MM.1S (cell line): Measurements from ENCODE around the gene PNPLA2.

Experiments used
- DNase-seq: peaks from one replicate; pipeline ENCODE4 v3.0.0-alpha.2; 2015
- H2AFZ ChIP-seq: fragments of 300-600 bp; sonication (generic); 2 replicates; pipeline ENCODE4 v1.6.0; 2016; ENCODE audit warnings: antibody characterized with exemption, low read length
- H3F3A ChIP-seq: fragments of 300-600 bp; sonication (generic); 2 replicates; pipeline ENCODE4 v1.6.1; 2016; ENCODE audit warnings: mild to moderate bottlenecking, antibody characterized with exemption, low read length, moderate library complexity, mixed read lengths; ENCODE audit not compliant: insufficient read depth
- H3K27ac ChIP-seq: fragments of 300-600 bp; sonication (generic); 2 replicates; pipeline ENCODE4 v1.5.1; 2016; ENCODE audit warnings: mild to moderate bottlenecking, low read length
- H3K27me3 ChIP-seq: fragments of 300-600 bp; sonication (generic); replicated peaks from 2 replicates; pipeline ENCODE4 v1.6.0; 2016; ENCODE audit warnings: low read length; ENCODE audit not compliant: insufficient read depth
- H3K36me3 ChIP-seq: fragments of 300-600 bp; sonication (generic); replicated peaks from 2 replicates; pipeline ENCODE4 v1.6.1; 2016; ENCODE audit warnings: mild to moderate bottlenecking, low read length, mixed read lengths; ENCODE audit not compliant: insufficient read depth
- H3K4me1 ChIP-seq: fragments of 300-600 bp; sonication (generic); 2 replicates; pipeline ENCODE4 v1.6.1; 2016; ENCODE audit warnings: low read length, mixed read lengths
- H3K4me2 ChIP-seq: fragments of 300-600 bp; sonication (generic); 2 replicates; pipeline ENCODE4 v1.6.0; 2016; ENCODE audit warnings: low read depth, low read length
- H3K4me3 ChIP-seq: fragments of 300-600 bp; sonication (generic); 2 replicates; pipeline ENCODE4 v1.5.1; 2016; ENCODE audit warnings: low read length, mixed read lengths
- H3K79me2 ChIP-seq: fragments of 300-600 bp; sonication (generic); 2 replicates; pipeline ENCODE4 v1.6.1; 2016; ENCODE audit warnings: mixed run types, low read length, mixed read lengths
- H3K9ac ChIP-seq: fragments of 300-600 bp; sonication (generic); 2 replicates; pipeline ENCODE4 v1.6.1; 2016; ENCODE audit warnings: low read length, mixed read lengths
- H3K9me2 ChIP-seq: fragments of 300-600 bp; sonication (generic); replicated peaks from 2 replicates; pipeline ENCODE4 v1.6.1; 2016; ENCODE audit warnings: mild to moderate bottlenecking, low read length, mixed read lengths; ENCODE audit not compliant: insufficient read depth
- H3K9me3 ChIP-seq: fragments of 300-600 bp; sonication (generic); replicated peaks from 2 replicates; pipeline ENCODE4 v1.6.1; 2016; ENCODE audit warnings: mild to moderate bottlenecking, low read length, mixed read lengths; ENCODE audit not compliant: insufficient read depth
- H4K20me1 ChIP-seq: fragments of 300-600 bp; sonication (generic); 2 replicates; pipeline ENCODE4 v1.6.1; 2016; ENCODE audit warnings: mild to moderate bottlenecking, low read length, moderate library complexity, mixed read lengths; ENCODE audit not compliant: insufficient read depth
- EZH2 ChIP-seq: fragments of 300-600 bp; sonication (generic); optimal IDR thresholded peaks from 2 replicates; pipeline ENCODE3; 2017; ENCODE audit warnings: low read depth, mild to moderate bottlenecking, antibody characterized with exemption, low read length, mixed read lengths
- EZH2phosphoT487 ChIP-seq: fragments of 300-600 bp; sonication (generic); IDR thresholded peaks from 2 replicates; pipeline ENCODE4 v1.6.1; 2018; ENCODE audit warnings: antibody characterized with exemption, low read length
- TF ChIP-seq, protein P1 (sequence below): fragments of 300-600 bp; sonication (generic); IDR thresholded peaks from 2 replicates; pipeline ENCODE4 v1.5.1; 2016; ENCODE audit warnings: antibody characterized with exemption, low read length, mixed read lengths

The PNPLA2 gene

DNA sequence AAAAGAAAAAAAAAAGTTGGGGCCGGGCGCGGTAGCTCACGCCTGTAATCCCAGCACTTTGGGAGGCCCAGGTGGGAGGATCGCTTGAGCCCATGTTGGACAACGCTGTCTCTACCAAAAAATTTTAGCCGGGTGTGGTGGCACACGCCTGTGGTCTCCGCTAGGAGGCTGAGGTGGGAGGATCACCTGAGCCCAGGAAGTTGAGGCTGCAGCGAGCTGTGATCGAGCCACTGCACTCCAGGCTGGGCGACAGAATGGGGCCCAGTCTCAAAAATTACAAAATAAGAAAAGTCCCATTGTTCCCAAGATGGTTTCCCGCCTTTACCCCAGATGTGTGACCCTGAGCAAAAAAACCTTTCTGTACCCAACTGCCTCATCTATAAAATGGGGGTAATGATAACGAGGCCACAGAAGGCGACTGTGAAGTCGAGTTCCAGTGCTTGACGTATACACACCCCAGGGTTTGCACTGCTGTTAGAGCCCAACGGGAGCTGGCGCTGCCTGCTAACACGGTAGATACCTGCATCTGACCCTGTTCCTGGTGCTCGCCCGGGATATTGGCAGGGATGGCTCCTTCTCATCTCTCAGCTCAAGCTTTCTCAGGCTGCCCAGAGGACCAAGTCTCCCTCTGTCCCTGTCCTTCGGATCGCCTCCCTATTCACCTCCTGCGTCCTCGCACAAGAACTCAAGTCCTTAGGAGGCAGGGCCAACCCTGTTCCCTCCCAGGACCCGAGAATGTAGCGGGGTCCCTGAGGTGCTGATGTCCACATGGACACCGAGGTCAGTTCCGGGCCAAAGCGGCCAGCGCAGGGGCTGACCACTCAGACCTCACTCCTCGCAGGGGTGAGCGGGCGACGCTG, 10.1 kb upstream of the PNPLA2 start:
- Histone ChIP-seq H3K9me3 (no peaks in the 10 kb centered on the region), H3K4me2 (peak overlapping the region; percentile 95), H3K79me2 (peaks cover 62% of the 10 kb centered on the region), H3K9ac (peak overlapping the region; percentile 96), H3F3A (peaks cover 46% of the 10 kb centered on the region), H3K4me3 (peak overlapping the region; percentile 100), H2AFZ (peak overlapping the region; percentile 95), H3K27ac (peak overlapping the region; percentile 96), H3K27me3 (no peaks in the 10 kb centered on the region), H3K9me2 (no peaks in the 10 kb centered on the region), H4K20me1 (peaks cover 15% of the 10 kb centered on the region), H3K4me1 (peaks cover 17% of the 10 kb centered on the region), H3K36me3 (peaks cover 15% of the 10 kb centered on the region)
- TF ChIP-seq EZH2, result no peak
- TF ChIP-seq EZH2phosphoT487, result no peak
- TF ChIP-seq, protein P1, sequence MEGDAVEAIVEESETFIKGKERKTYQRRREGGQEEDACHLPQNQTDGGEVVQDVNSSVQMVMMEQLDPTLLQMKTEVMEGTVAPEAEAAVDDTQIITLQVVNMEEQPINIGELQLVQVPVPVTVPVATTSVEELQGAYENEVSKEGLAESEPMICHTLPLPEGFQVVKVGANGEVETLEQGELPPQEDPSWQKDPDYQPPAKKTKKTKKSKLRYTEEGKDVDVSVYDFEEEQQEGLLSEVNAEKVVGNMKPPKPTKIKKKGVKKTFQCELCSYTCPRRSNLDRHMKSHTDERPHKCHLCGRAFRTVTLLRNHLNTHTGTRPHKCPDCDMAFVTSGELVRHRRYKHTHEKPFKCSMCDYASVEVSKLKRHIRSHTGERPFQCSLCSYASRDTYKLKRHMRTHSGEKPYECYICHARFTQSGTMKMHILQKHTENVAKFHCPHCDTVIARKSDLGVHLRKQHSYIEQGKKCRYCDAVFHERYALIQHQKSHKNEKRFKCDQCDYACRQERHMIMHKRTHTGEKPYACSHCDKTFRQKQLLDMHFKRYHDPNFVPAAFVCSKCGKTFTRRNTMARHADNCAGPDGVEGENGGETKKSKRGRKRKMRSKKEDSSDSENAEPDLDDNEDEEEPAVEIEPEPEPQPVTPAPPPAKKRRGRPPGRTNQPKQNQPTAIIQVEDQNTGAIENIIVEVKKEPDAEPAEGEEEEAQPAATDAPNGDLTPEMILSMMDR, result peak; percentile 11; the same call in 1 of the 2 replicates
- peak; percentile 45 for DNase-seq

DNA sequence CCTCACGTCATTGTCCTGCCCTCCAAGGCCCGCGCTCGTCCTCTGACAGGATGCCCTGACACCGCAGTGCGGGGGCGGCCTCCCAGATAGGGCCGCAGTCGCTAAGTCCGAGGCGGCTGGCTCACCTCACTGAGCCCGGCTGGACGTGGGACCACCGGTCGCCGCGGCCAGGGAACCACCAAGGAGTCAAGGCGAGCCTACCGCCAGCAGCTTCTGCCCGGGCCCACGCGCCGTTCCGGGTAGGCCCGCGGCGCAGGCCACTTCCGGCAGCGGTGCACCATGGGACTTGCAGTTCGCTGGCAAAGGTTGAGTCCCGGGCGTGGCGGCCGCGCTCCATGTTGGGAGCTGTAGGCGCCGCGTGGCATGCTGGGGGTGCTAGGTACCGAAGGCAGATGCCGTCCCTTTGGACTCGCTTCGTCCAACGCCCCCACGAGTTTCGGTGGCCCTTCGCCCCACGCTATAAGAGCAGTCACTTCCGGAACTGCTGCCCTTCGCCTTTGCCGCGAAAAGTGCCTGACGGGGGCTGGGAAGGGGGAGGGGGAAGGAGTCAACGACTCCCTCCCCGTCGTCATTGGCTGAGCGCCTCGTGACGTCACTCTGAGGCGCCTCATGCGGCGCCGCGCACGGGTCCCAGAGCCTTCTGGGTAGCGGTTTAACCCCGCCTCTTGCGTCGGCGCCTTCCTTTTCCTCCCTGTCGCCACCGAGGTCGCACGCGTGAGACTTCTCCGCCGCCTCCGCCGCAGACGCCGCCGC, 9.3 kb upstream of the PNPLA2 start, which contains the start of gene RPLP2:
Gene RPLP2 (plus strand): TSS at position 681 of the 753 bp plus-strand sequence. CDS start 268 bp downstream, outside the sequence.
- Histone ChIP-seq H4K20me1 (peaks cover 15% of the 10 kb centered on the region), H2AFZ (peak within 1 kb of the TSS; percentile 95), H3K9me2 (no peaks in the 10 kb centered on the region), H3K9me3 (no peaks in the 10 kb centered on the region), H3K4me2 (peak within 1 kb of the TSS; percentile 95), H3K36me3 (peaks cover 15% of the 10 kb centered on the region), H3K9ac (peak within 1 kb of the TSS; percentile 96), H3K27ac (peak within 1 kb of the TSS; percentile 96), H3F3A (peaks cover 51% of the 10 kb centered on the region), H3K4me3 (peak within 1 kb of the TSS; percentile 100), H3K79me2 (peaks cover 54% of the 10 kb centered on the region), H3K27me3 (no peaks in the 10 kb centered on the region), H3K4me1 (peaks cover 13% of the 10 kb centered on the region)
- peak; percentile 98 for DNase-seq
- TF ChIP-seq, protein P1, result no peak
- TF ChIP-seq EZH2phosphoT487 (no peak), EZH2 (no peak)

DNA sequence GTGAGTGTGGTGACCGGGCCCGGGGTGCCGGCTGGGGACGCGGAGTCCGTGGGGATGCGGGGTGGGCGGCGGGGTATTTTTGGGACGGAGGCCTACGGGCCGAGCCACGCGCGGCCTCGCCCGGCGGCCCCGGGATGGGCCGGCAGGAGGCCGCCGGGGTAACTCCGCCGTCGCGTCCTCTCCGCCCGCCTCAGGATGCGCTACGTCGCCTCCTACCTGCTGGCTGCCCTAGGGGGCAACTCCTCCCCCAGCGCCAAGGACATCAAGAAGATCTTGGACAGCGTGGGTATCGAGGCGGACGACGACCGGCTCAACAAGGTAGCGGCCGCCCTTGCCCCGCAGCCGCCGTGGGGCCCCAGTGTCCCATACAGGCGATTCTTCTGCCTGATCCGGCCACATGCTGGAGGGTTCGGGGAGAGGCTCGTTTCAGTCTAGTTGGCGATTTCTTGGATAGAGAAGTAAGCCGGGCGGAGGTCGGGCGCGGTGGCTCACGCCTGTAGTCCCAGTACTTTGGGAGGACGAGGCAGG, 8.6 kb upstream of the PNPLA2 start:
- H4K20me1 ChIP-seq, result peaks cover 15% of the 10 kb centered on the region
- peaks cover 13% of the 10 kb centered on the region for H3K4me1 ChIP-seq
- DNase-seq, result no peak
- H2AFZ ChIP-seq, result no peak overlapping the region
- peaks cover 50% of the 10 kb centered on the region for H3K79me2 ChIP-seq
- H3F3A ChIP-seq, result peaks cover 51% of the 10 kb centered on the region
- TF ChIP-seq EZH2phosphoT487 (no peak), EZH2 (no peak)
- TF ChIP-seq, protein P1, result no peak
- no peaks in the 10 kb centered on the region for H3K9me3 ChIP-seq
- peak overlapping the region; percentile 86 for H3K4me2 ChIP-seq
- H3K9ac ChIP-seq, result peak overlapping the region; percentile 96
- peak overlapping the region; percentile 96; the same call in 1 of the 2 replicates for H3K27ac ChIP-seq
- H3K4me3 ChIP-seq, result peak overlapping the region; percentile 100
- peaks cover 15% of the 10 kb centered on the region for H3K36me3 ChIP-seq
- no peaks in the 10 kb centered on the region for H3K9me2 ChIP-seq
- no peaks in the 10 kb centered on the region for H3K27me3 ChIP-seq
